Esophagus muscularis mucosa (tissue), 4 donors: Measurements from ENCODE around the gene CEP170. TPM values are rescaled to one million over a fixed set of nuclear protein-coding genes. Genes with fewer than 3 reads are reported as not detected.

Source experiments
- DNase-seq: peaks from one replicate; pipeline ENCODE4 v3.0.0-alpha.2; 2017; ENCODE audit errors: extremely low spot score
- H3K27ac ChIP-seq, 4 donors: fragments of 200-600 bp; sonication (generic); replicated peaks in 1 of 4; 1 replicate in 3 of 4; 2 replicates in 1 of 4; pipeline ENCODE4 v1.5.1; 2016 to 2019; ENCODE audit warnings: mild to moderate bottlenecking in 1 of 4
- H3K27me3 ChIP-seq, 4 donors: fragments of 200-600 bp; sonication (generic); one replicate each; pipeline versions ENCODE4 v1.5.1 to v1.6.0; 2016 to 2019
- H3K36me3 ChIP-seq, 4 donors: fragments of 200-600 bp; sonication (generic); one replicate each; pipeline ENCODE4 v1.5.1; 2016 to 2019
- H3K4me1 ChIP-seq, 4 donors: fragments of 200-600 bp; sonication (generic); one replicate each; pipeline ENCODE4 v1.5.1; 2016 to 2019
- H3K4me3 ChIP-seq, 4 donors: fragments of 200-600 bp; sonication (generic); 1 replicate in 2 of 4; 2 replicates in 2 of 4; pipeline ENCODE4 v1.5.1; 2016 to 2019; ENCODE audit warnings: mild to moderate bottlenecking in 4 of 4, moderate library complexity in 1 of 4
- H3K9me3 ChIP-seq, 4 donors: fragments of 200-600 bp; sonication (generic); 1 replicate in 3 of 4; 2 replicates in 1 of 4; pipeline ENCODE4 v1.5.1; 2016 to 2019
- CTCF ChIP-seq, 3 experiments: fragments of 200-600 bp in 2 of 3; fragments of 450-650 bp in 1 of 3; sonication (generic) in 2 of 3; IDR thresholded peaks; one replicate each; pipeline ENCODE4 v1.5.1; 2017 to 2019; ENCODE audit warnings: antibody characterized with exemption in 3 of 3, mild to moderate bottlenecking in 2 of 3, moderate library complexity in 1 of 3
- EP300 ChIP-seq: sonication (generic); formaldehyde crosslinking; IDR thresholded peaks from one replicate; pipeline ENCODE4 v1.6.1; 2017; ENCODE audit warnings: antibody characterized with exemption
- POLR2A ChIP-seq: fragments of 450-650 bp; IDR thresholded peaks from one replicate; pipeline ENCODE4 v1.6.1; 2017; ENCODE audit warnings: antibody characterized with exemption, moderate library complexity, mild to moderate bottlenecking, low read depth
- POLR2AphosphoS5 ChIP-seq, 2 donors: sonication (generic); formaldehyde crosslinking; IDR thresholded peaks; one replicate each; pipeline ENCODE4 v1.6.1; 2017; ENCODE audit warnings: antibody characterized with exemption in 2 of 2
- WGBS: methylation state at CpG from one replicate; pipeline ENCODE4 v1.1.5; 2018; 5-methylcytosine and 5-hydroxymethylcytosine counted together
- intact Hi-C: fragments of 100-400 bp; cut with DNase I; formaldehyde crosslinking; loops from one replicate; pipeline ENCODE4 v1.15.1; 2023
- total RNA-seq, 4 donors: library from RNA; depleted of rRNA; stranded (reverse); fragments of >200 nt; gene quantifications; one replicate each; pipeline versions ENCODE4 v1.1.0 to v1.2.1, GENCODE V29; 2016

CEP170 gene
- total RNA-seq, 4 donors from 2014 or later, result 22.2 to 36.0 (median 30.9) TPM

- no peak for DNase-seq
- peaks cover 0 to 17% (median 3%) of the 10 kb centered on the region in 4 donors for H3K36me3 ChIP-seq
- H3K27ac ChIP-seq, result no peak overlapping the region
- no peak for TF ChIP-seq EP300
- no peak for TF ChIP-seq CTCF (IDR thresholded peaks at IDR 0.05)
- no peak for TF ChIP-seq POLR2A
- no peak for TF ChIP-seq POLR2AphosphoS5 (IDR thresholded peaks at IDR 0.05)
- intact Hi-C loops, result no loop called here
- no peak overlapping the region for H3K4me3 ChIP-seq
- no peaks in the 10 kb centered on the region for H3K9me3 ChIP-seq
- H3K4me1 ChIP-seq, result peaks cover 23 to 45% (median 32%) of the 10 kb centered on the region in 4 donors
- no peaks in the 10 kb centered on the region for H3K27me3 ChIP-seq
- 96% methylated on average over 4 of the region's 4 CpGs for WGBS
These were observed 11.2 kb upstream of the CEP170 start for GRCh38 chr1:243266231-243266630.

GRCh38 chr1:243264717-243265116, 9.6 kb upstream of the CEP170 start:
- DNase-seq, result no peak
- Histone ChIP-seq H3K4me1 (peaks cover 19 to 47% (median 34%) of the 10 kb centered on the region in 4 donors), H3K36me3 (peaks cover 0 to 8% (median 0%) of the 10 kb centered on the region in 4 donors), H3K27ac (peak overlapping the region in 3 of 4 donors; percentile 15 to 49 (median 27)), H3K9me3 (no peaks in the 10 kb centered on the region), H3K4me3 (no peak overlapping the region), H3K27me3 (no peaks in the 10 kb centered on the region)
- WGBS, result 55% methylated on average over 2 of the region's 2 CpGs
- intact Hi-C loops, result no loop called here
- peak in 1 of 2 donors; percentile 27 for TF ChIP-seq POLR2AphosphoS5 (IDR thresholded peaks at IDR 0.05)
- no peak for TF ChIP-seq POLR2A

GRCh38 chr1:243261390-243261789, 6.3 kb upstream of the CEP170 start:
- H3K4me3 ChIP-seq, result no peak overlapping the region
- no peak for TF ChIP-seq POLR2A
- no peak for TF ChIP-seq POLR2AphosphoS5 (IDR thresholded peaks at IDR 0.05)
- no peak for TF ChIP-seq CTCF (IDR thresholded peaks at IDR 0.05)
- no peak for TF ChIP-seq EP300
- intact Hi-C loops, result no loop called here
- no peaks in the 10 kb centered on the region for H3K9me3 ChIP-seq
- WGBS, result 71% methylated on average over 1 of the region's 1 CpG
- H3K27ac ChIP-seq, result peak overlapping the region in 1 of 4 donors; percentile 5
- no peaks in the 10 kb centered on the region for H3K36me3 ChIP-seq
- H3K4me1 ChIP-seq, result peaks cover 14 to 43% (median 35%) of the 10 kb centered on the region in 4 donors
- H3K27me3 ChIP-seq, result no peaks in the 10 kb centered on the region
- DNase-seq, result no peak

GRCh38 chr1:243260221-243260880, 5.3 kb upstream of the CEP170 start:
- no peak for TF ChIP-seq EP300
- no peak for TF ChIP-seq POLR2A
- TF ChIP-seq CTCF (IDR thresholded peaks at IDR 0.05), result no peak
- no peak for TF ChIP-seq POLR2AphosphoS5 (IDR thresholded peaks at IDR 0.05)
- Histone ChIP-seq H3K9me3 (no peaks in the 10 kb centered on the region), H3K27ac (no peak overlapping the region), H3K4me3 (no peak overlapping the region), H3K4me1 (peaks cover 14 to 42% (median 35%) of the 10 kb centered on the region in 4 donors), H3K27me3 (no peaks in the 10 kb centered on the region), H3K36me3 (no peaks in the 10 kb centered on the region)
- intact Hi-C loops, result no loop called here
- no peak for DNase-seq
- WGBS, result 65% methylated on average over 4 of the region's 4 CpGs

- WGBS, result 95% methylated on average over 7 of the region's 7 CpGs
- Histone ChIP-seq H3K27ac (no peak overlapping the region), H3K36me3 (peaks cover 0 to 3% (median 0%) of the 10 kb centered on the region in 4 donors), H3K27me3 (no peaks in the 10 kb centered on the region), H3K4me1 (peaks cover 5 to 27% (median 23%) of the 10 kb centered on the region in 4 donors), H3K4me3 (no peak overlapping the region), H3K9me3 (no peaks in the 10 kb centered on the region)
- intact Hi-C loops, result loop anchor here (5.0 to 10.0 kb wide), 2 partner anchors 586 to 1194 kb away; partner anchors contain the start of gene ADSS2
- DNase-seq, result no peak
- TF ChIP-seq POLR2AphosphoS5 (IDR thresholded peaks at IDR 0.05), result no peak
- TF ChIP-seq POLR2A, result no peak
These were observed 3.6 kb upstream of the CEP170 start for GRCh38 chr1:243258731-243259130.
